Memory B cell (primary cell): ENCODE data around the gene PIGN.
"Not testable (repeated sequence)": the region's sequence is repeated elsewhere in the genome, so short reads cannot be mapped to it uniquely, and the experiment has no call there.

Experiments
- ATAC-seq: fragments of 150-1000 bp; cut with Tn5 transposase; 2 replicates; pipeline ENCODE4 v1.10.0; 2021; ENCODE audit warnings: low read depth, mild to moderate bottlenecking, moderate library complexity
- DNase-seq, 2 donors: peaks; one replicate each; pipeline ENCODE4 v3.0.0; 2022; ENCODE audit warnings: low spot score in 2 of 2
- H3K27ac Mint-ChIP-seq: one replicate; pipeline ENCODE4 v1.8.0; 2022; ENCODE audit warnings: mild to moderate bottlenecking, moderate library complexity, mixed read lengths
- H3K27me3 Mint-ChIP-seq: one replicate; pipeline ENCODE4 v1.8.0; 2022; ENCODE audit warnings: mixed read lengths
- H3K36me3 Mint-ChIP-seq: one replicate; pipeline ENCODE4 v1.8.0; 2022; ENCODE audit warnings: mild to moderate bottlenecking, mixed read lengths
- H3K4me1 Mint-ChIP-seq: one replicate; pipeline ENCODE4 v1.8.0; 2022; ENCODE audit warnings: mixed read lengths
- H3K4me3 Mint-ChIP-seq: one replicate; pipeline ENCODE4 v1.8.0; 2022; ENCODE audit warnings: mild to moderate bottlenecking, moderate library complexity, mixed read lengths
- H3K9me3 Mint-ChIP-seq: one replicate; pipeline ENCODE4 v1.8.0; 2022; ENCODE audit warnings: mixed read lengths

Gene PIGN

GRCh38 chr18:62044490-62045000 lies 142.3 kb downstream of the PIGN start:
- Mint-ChIP-seq H3K27me3 (no peaks in the 10 kb centered on the region), H3K4me1 (no peaks in the 10 kb centered on the region), H3K4me3 (no peak overlapping the region), H3K36me3 (peaks cover 25% of the 10 kb centered on the region), H3K9me3 (peaks cover 4% of the 10 kb centered on the region), H3K27ac (no peak overlapping the region)
- ATAC-seq = no peak
- DNase-seq = no peak

GRCh38 chr18:62037989-62038778 lies 148.7 kb downstream of the PIGN start:
- Mint-ChIP-seq H3K27me3 (peaks cover 2% of the 10 kb centered on the region), H3K36me3 (peaks cover 6% of the 10 kb centered on the region), H3K4me1 (no peaks in the 10 kb centered on the region), H3K4me3 (no peak overlapping the region), H3K9me3 (no peaks in the 10 kb centered on the region), H3K27ac (no peak overlapping the region)
- no peak for DNase-seq
- no peak for ATAC-seq

DNA sequence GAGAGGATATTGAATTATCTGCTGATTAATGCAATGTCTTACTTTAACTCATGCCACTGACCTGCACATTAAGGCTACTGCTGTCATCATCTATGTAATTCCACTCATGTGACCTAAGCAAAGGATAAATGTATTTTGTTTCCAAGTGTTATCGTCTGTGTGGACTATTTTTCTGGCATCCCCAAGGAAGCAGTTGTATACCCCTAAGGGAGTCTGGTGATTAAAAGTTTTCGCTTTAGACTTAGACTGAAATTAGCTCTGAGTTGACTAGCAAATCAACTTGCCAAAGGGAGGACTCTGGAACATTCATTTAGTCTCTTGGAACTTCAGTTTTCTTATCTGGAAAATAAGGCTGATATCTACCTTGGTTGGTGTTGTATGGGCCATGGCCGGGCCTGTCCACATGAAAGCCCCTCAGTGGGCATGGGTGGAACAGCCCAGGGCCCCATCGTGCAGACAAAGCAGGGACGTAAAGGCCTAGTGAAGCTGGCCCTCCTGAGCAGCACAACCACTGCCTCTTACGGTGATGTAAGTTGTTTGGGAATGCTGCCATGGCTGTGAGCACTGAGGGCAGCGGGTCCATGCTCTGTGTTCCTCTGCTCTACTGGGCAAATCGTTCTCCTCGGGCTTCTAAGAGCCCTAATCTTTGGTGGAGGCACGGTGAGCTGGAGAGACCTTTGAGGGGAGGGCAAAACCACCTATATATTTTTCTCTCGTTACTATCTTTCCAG lies 149.7 kb downstream of the PIGN start:
- ATAC-seq (no peak), DNase-seq (no peak)
- Mint-ChIP-seq H3K4me1 (no peaks in the 10 kb centered on the region), H3K27ac (no peak overlapping the region), H3K27me3 (peaks cover 2% of the 10 kb centered on the region), H3K4me3 (no peak overlapping the region), H3K9me3 (no peaks in the 10 kb centered on the region), H3K36me3 (peaks cover 3% of the 10 kb centered on the region)

DNA sequence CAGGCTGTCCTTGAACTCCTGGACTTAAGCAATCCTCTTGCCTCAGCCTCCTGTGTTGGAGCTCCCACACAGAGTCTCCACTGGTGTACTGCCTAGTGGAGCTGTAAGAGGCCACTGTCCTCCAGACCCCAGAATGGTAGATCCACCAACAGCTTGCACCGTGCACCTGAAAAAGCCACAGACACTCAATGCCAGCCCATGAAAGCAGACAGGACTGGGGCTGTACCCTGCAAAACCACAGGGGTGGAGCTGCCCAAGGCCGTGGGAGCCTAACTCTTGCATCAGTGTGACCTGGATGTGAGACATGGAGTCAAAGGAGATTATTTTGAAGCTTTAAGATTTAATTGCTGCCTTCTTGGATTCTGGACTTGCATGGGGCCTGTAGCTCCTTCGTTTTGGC lies 152.6 kb downstream of the PIGN start:
- H3K4me3 Mint-ChIP-seq, H3K27ac Mint-ChIP-seq, H3K9me3 Mint-ChIP-seq, DNase-seq, H3K36me3 Mint-ChIP-seq, H3K27me3 Mint-ChIP-seq, H3K4me1 Mint-ChIP-seq, ATAC-seq: not testable (repeated sequence)

GRCh38 chr18:62033756-62034155 lies 153.1 kb downstream of the PIGN start:
- DNase-seq (no peak), ATAC-seq (no peak)
- Mint-ChIP-seq H3K36me3 (no peaks in the 10 kb centered on the region), H3K4me1 (no peaks in the 10 kb centered on the region), H3K4me3 (no peak overlapping the region), H3K27me3 (peaks cover 3% of the 10 kb centered on the region), H3K9me3 (no peaks in the 10 kb centered on the region), H3K27ac (no peak overlapping the region)

DNA sequence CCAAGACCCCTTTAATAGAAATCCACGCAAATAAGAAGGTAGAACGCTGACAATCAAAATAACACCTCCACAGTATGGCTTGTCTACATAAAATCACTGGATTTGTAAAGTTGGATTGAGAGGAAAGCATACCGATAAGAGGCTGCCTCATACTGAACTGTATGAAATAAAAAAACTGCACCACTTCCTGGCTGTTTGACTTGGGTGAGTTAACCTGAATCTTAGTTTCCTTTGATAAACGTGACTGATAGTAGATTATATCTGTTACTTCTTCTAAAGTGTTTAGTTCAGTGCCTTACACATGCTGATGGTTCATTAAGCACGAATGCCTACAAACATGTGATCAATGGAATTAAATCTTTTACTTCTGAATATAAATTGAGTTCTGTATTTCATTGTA lies 153.6 kb downstream of the PIGN start:
- Mint-ChIP-seq H3K9me3 (no peaks in the 10 kb centered on the region), H3K4me1 (no peaks in the 10 kb centered on the region), H3K27me3 (peaks cover 3% of the 10 kb centered on the region), H3K27ac (no peak overlapping the region), H3K36me3 (no peaks in the 10 kb centered on the region), H3K4me3 (no peak overlapping the region)
- ATAC-seq = no peak
- no peak for DNase-seq

DNA sequence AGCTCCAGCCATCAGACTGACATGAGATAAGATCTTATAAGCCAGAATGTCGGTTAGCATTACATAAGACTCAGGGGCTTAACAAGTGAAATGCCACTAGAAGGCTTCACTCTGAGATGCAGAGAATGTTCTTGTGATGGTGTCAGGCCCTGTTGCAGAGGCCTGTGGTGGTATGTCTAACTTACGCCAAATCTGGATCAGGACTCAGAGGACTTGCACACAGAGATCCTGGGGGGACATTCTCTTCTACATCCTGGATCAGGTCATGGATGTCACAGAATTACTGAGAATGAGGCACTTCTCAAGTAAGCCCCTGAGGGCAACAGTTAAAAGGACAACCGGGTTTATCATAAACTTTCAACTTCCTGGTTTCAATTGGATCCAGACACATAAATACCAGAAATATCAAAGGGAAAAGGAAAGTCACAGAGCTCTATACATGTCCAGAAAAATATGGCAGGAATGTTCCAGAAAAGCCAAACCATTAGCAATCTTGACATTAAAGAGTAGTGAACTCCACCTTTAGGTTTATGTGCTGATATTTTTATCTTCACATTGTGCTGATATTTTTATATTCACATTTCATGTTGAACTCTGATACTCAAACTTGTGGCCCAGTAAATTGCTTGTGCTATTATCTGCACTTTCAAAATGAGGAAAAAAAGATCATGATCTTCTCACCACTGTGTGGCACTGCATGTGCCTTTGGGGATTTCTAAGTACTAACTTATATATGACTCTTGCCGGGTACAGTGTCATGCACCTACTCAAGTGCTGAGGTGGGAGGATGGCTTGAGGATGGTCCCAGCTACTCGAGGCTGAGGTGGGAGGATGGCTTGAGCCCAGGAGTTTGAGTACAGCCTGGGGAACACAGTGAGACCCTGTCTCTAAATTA lies 156.5 kb downstream of the PIGN start:
- Mint-ChIP-seq H3K27me3 (peaks cover 3% of the 10 kb centered on the region), H3K4me1 (no peaks in the 10 kb centered on the region), H3K4me3 (no peak overlapping the region), H3K36me3 (no peaks in the 10 kb centered on the region), H3K9me3 (no peaks in the 10 kb centered on the region), H3K27ac (no peak overlapping the region)
- DNase-seq (no peak), ATAC-seq (no peak)

- Mint-ChIP-seq H3K27me3 (peaks cover 4% of the 10 kb centered on the region), H3K27ac (no peak overlapping the region), H3K9me3 (no peaks in the 10 kb centered on the region), H3K36me3 (no peaks in the 10 kb centered on the region), H3K4me1 (no peaks in the 10 kb centered on the region), H3K4me3 (no peak overlapping the region)
- no peak for ATAC-seq
- DNase-seq = no peak
Measured at GRCh38 chr18:62028715-62029114, 158.1 kb downstream of the PIGN start.

- H3K36me3 Mint-ChIP-seq = no peaks in the 10 kb centered on the region
- no peak overlapping the region for H3K27ac Mint-ChIP-seq
- peaks cover 4% of the 10 kb centered on the region for H3K27me3 Mint-ChIP-seq
- no peak overlapping the region for H3K4me3 Mint-ChIP-seq
- no peaks in the 10 kb centered on the region for H3K4me1 Mint-ChIP-seq
- ATAC-seq = no peak
- H3K9me3 Mint-ChIP-seq = no peaks in the 10 kb centered on the region
- DNase-seq = no peak
Measured at GRCh38 chr18:62027914-62028520, 158.8 kb downstream of the PIGN start.

DNA sequence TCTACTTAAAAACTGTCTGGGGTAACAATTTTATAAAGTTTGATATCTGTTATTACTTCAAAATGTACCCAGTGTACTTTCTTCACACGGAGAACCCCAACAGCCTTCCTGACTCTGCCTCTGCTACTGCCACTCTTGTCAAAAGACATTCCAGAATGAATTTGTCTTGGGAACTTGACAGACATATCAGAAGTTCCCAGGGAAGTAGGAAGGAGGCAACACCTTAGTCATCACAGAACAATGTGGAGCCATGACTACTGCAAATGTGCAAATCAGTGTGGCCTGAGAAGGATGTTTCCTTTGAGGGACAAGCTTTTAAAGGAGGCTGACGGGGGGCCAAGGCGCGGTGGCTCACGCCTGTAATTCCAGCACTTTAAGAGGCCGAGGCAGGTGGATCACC lies 160.3 kb downstream of the PIGN start:
- Mint-ChIP-seq H3K27ac (no peak overlapping the region), H3K27me3 (peaks cover 4% of the 10 kb centered on the region), H3K4me3 (no peak overlapping the region), H3K4me1 (no peaks in the 10 kb centered on the region), H3K9me3 (no peaks in the 10 kb centered on the region), H3K36me3 (no peaks in the 10 kb centered on the region)
- DNase-seq (no peak), ATAC-seq (no peak)

DNA sequence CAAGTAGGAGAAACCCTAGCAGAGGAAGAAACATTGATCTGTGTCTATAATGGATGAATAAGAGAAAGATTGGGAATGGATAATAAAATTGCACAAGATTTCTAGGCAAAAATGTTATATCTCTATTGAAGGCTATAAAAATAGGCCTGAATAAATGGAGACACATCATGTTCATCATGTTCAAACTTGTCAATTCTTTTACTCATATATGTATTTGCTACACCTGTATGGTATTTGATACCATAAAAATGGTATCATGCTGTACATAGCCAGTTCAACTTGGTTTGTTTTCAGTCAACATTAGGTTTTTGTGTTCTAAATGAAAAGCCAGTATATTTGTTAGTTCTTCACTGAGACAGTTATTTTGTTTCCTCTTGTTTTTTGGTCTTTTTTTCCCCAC lies 161.9 kb downstream of the PIGN start:
- peaks cover 2% of the 10 kb centered on the region for H3K9me3 Mint-ChIP-seq
- H3K27me3 Mint-ChIP-seq = peaks cover 4% of the 10 kb centered on the region
- ATAC-seq = no peak
- H3K4me1 Mint-ChIP-seq = no peaks in the 10 kb centered on the region
- H3K36me3 Mint-ChIP-seq = no peaks in the 10 kb centered on the region
- H3K4me3 Mint-ChIP-seq = no peak overlapping the region
- DNase-seq = no peak
- no peak overlapping the region for H3K27ac Mint-ChIP-seq

DNA sequence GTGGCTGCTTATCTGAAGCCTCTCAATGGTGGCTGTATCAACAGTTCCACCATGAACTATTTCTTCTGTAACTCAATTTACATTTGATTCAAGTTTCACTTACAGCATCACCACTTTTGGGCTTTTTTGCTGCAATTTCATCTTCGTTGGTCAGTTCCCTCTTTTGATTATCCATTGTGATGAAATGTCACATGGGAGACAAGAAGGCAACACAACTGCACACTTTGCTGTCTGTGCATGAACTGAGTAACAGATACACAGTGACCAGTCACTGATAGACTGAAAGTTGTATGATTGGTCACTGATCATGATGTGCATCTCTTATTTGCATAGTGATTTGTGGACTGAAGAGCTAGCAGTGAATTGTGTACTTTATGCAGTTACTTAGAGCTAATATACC lies 163.3 kb downstream of the PIGN start:
- Mint-ChIP-seq H3K27me3 (peaks cover 4% of the 10 kb centered on the region), H3K4me1 (no peaks in the 10 kb centered on the region), H3K27ac (no peak overlapping the region), H3K36me3 (no peaks in the 10 kb centered on the region), H3K4me3 (no peak overlapping the region), H3K9me3 (peaks cover 2% of the 10 kb centered on the region)
- ATAC-seq (no peak), DNase-seq (no peak)

DNA sequence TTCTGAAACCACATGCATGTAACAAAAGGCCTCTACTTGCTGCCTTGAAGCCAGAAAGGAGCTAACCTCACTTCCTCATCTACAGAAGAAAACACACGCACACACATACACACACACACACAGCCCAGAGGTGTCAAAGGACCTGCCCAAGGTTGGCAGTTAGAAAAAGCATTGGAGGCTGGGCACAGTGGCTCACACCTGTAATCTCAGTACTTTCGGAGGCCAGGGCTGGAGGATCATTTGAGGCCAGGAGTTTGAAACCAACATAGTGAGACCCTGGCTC lies 168.2 kb downstream of the PIGN start:
- Mint-ChIP-seq H3K36me3 (no peaks in the 10 kb centered on the region), H3K27ac (no peak overlapping the region), H3K4me3 (no peak overlapping the region), H3K27me3 (peaks cover 7% of the 10 kb centered on the region), H3K9me3 (peaks cover 2% of the 10 kb centered on the region), H3K4me1 (no peaks in the 10 kb centered on the region)
- ATAC-seq = no peak
- no peak for DNase-seq
